CD8-positive, alpha-beta memory T cell (primary cell): ENCODE measurements around the gene CIDEB. TPM values are rescaled to one million over a fixed set of nuclear protein-coding genes. Genes with fewer than 3 reads are reported as not detected.
A peak's percentile ranks its signal among the peaks of the same experiment; 100 is the strongest.

ENCODE experiments used
- CTCF ChIA-PET: fragments of 350-600 bp; sonication (Branson Sonifier 250); formaldehyde crosslinking; loops from one replicate; lab custom pipeline; 2021; ENCODE audit warnings: antibody characterized with exemption; lab: Charles Lee
- POLR2A ChIA-PET: fragments of 350-600 bp; sonication (Branson Sonifier 250); formaldehyde crosslinking; loops from one replicate; lab custom pipeline; 2021; ENCODE audit warnings: antibody characterized with exemption; lab: Charles Lee
- DNase-seq, 5 donors: peaks; one replicate each; pipeline versions ENCODE4 v3.0.0 to v3.0.0-alpha.2; 2020 to 2022; ENCODE audit warnings: mixed read lengths in 1 of 5
- H3K27ac ChIP-seq: one replicate; pipeline ENCODE4 v1.7.0; 2013; ENCODE audit warnings: low read depth, mild to moderate bottlenecking, low read length, moderate library complexity
- H3K27me3 ChIP-seq: 2 replicates; pipeline ENCODE4 v1.7.0; 2013; ENCODE audit warnings: low read length, mild to moderate bottlenecking; ENCODE audit not compliant: insufficient read depth, poor library complexity, severe bottlenecking
- H3K36me3 ChIP-seq: 2 replicates; pipeline ENCODE4 v1.7.0; 2013; ENCODE audit warnings: mild to moderate bottlenecking, low read length, moderate library complexity; ENCODE audit not compliant: insufficient read depth
- H3K4me1 ChIP-seq: 2 replicates; pipeline ENCODE4 v1.7.0; 2013; ENCODE audit warnings: mild to moderate bottlenecking, low read length, moderate library complexity; ENCODE audit not compliant: insufficient read depth
- H3K4me3 ChIP-seq: 2 replicates; pipeline ENCODE4 v1.7.0; 2013; ENCODE audit warnings: mild to moderate bottlenecking, low read length
- H3K9me3 ChIP-seq: 2 replicates; pipeline ENCODE4 v1.7.0; 2013; ENCODE audit warnings: mild to moderate bottlenecking, low read length
- H3K27ac Mint-ChIP-seq, 8 donors: one replicate each; pipeline ENCODE4 v1.8.0; 2020 to 2021; ENCODE audit warnings: mixed read lengths in 8 of 8, mild to moderate bottlenecking in 6 of 8, inconsistent platforms in 3 of 8, moderate library complexity in 3 of 8
- H3K27me3 Mint-ChIP-seq, 2 donors: one replicate each; pipeline ENCODE4 v1.8.0; 2020 to 2021; ENCODE audit warnings: mixed read lengths in 2 of 2, mild to moderate bottlenecking in 1 of 2, moderate library complexity in 1 of 2
- H3K36me3 Mint-ChIP-seq, 3 donors: one replicate each; pipeline ENCODE4 v1.8.0; 2020 to 2021; ENCODE audit warnings: mixed read lengths in 3 of 3, inconsistent platforms in 1 of 3, mild to moderate bottlenecking in 1 of 3
- H3K4me1 Mint-ChIP-seq, 3 donors: one replicate each; pipeline ENCODE4 v1.8.0; 2020 to 2021; ENCODE audit warnings: mixed read lengths in 3 of 3, inconsistent platforms in 1 of 3, mild to moderate bottlenecking in 1 of 3
- H3K4me3 Mint-ChIP-seq, 7 donors: one replicate each; pipeline ENCODE4 v1.8.0; 2020 to 2021; ENCODE audit warnings: mixed read lengths in 7 of 7, mild to moderate bottlenecking in 6 of 7, moderate library complexity in 4 of 7, inconsistent platforms in 2 of 7
- H3K9me3 Mint-ChIP-seq, 5 donors: one replicate each; pipeline ENCODE4 v1.8.0; 2020 to 2022; ENCODE audit warnings: mixed read lengths in 5 of 5, mild to moderate bottlenecking in 3 of 5, moderate library complexity in 2 of 5, inconsistent platforms in 1 of 5
- polyA plus RNA-seq: library from polyadenylated mRNA; unstranded; fragments of 300-500 nt; fragmentation: Illumina TruSeq; gene quantifications from one replicate; pipeline ENCODE4 v1.2.3, GENCODE V29; 2021
- total RNA-seq, 2 experiments: library from RNA; stranded (reverse); gene quantifications; one replicate each; pipeline ENCODE4 v1.2.3, GENCODE V29; 2021

CIDEB gene
- total and polyA plus RNA-seq, 3 experiments from 2014 or later, result 12.4 to 27.5 (median 12.7) TPM

DNA sequence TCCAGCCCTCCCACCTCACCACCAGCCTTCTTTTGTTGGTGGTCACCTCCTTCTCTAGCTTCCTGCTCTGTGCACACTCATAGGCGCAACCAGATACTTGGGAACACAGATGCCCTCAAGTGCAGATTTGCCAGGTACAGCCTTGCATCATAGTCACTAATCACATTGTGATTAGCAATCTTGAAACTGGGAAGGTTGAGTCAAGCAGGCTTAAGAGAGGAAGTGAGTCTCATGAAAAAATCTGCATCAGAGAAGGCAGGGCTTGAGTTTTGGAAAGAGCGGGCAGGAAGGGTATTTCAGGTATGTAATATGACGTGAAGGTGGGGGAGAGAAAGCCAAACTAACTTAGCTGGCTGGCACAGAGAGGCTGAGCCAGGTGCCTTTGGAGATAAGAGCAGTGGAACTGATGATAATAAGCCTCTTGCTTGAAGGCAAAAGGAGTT is 33.7 kb downstream of the CIDEB start:
- Histone ChIP-seq H3K4me3 (no peak overlapping the region), H3K9me3 (no peaks in the 10 kb centered on the region), H3K27me3 (no peaks in the 10 kb centered on the region), H3K36me3 (peaks cover 7% of the 10 kb centered on the region), H3K27ac (no peak overlapping the region), H3K4me1 (peaks cover 37% of the 10 kb centered on the region)
- H3K4me3 Mint-ChIP-seq, result peak overlapping the region in 2 of 7 donors; percentile 8 to 19
- peaks cover 0 to 5% of the 10 kb centered on the region in 2 donors for H3K27me3 Mint-ChIP-seq
- H3K27ac Mint-ChIP-seq, result peak overlapping the region; percentile 18 to 96 (median 70)
- ChIA-PET POLR2A (interaction anchor here (0.5 to 0.6 kb wide), 2 partner anchors 28 to 129 kb away, joined by 3 to 10 read pairs; no protein-coding TSS in a partner anchor), CTCF (interaction anchor here (1.0 to 1.7 kb wide), 2 partner anchors 34 to 59 kb away, joined by 3 to 4 read pairs; partner anchors contain the start of gene CIDEB)
- peaks cover 42 to 58% (median 50%) of the 10 kb centered on the region in 3 donors for H3K4me1 Mint-ChIP-seq
- H3K36me3 Mint-ChIP-seq, result peaks cover 0 to 14% (median 2%) of the 10 kb centered on the region in 3 donors
- peak in 3 of 5 donors; percentile 19 to 49 (median 37) for DNase-seq
- H3K9me3 Mint-ChIP-seq, result no peaks in the 10 kb centered on the region

DNA sequence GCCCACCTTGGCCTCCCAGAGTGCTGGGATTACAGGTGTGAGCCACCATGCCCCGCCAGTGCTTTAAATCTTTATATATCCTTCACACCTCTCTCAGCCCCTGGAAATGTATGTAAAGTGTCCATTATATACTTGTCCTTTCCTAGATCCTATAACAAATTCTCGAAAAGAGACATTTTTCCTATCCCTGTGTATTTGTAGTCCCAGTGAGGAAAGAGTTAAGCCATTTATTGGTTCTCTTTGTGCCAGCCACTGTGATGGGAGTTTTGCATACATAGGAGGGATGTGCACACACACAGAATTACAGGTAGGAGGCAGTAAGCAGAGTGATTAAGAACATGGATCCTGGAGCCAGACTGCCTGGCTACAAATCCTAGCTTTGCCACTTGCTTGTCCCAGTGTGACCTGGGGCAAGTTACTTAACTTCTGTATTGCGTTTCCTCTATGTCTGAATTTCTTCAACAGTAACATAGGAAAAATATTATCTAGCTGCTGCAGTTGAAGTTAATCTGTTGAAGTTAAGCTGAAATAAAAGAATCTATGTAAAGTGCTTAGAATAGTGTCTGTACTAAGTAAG is 34.3 kb downstream of the CIDEB start:
- Mint-ChIP-seq H3K27me3 (peaks cover 0 to 5% of the 10 kb centered on the region in 2 donors), H3K4me1 (peaks cover 38 to 52% (median 44%) of the 10 kb centered on the region in 3 donors), H3K36me3 (peaks cover 0 to 20% (median 2%) of the 10 kb centered on the region in 3 donors), H3K9me3 (no peaks in the 10 kb centered on the region), H3K4me3 (no peak overlapping the region), H3K27ac (peak overlapping the region in 7 of 8 donors; percentile 23 to 99 (median 77))
- peaks cover 9% of the 10 kb centered on the region for H3K36me3 ChIP-seq
- H3K9me3 ChIP-seq, result no peaks in the 10 kb centered on the region
- ChIA-PET POLR2A (interaction anchor here (0.5 to 0.7 kb wide), 3 partner anchors 27 to 129 kb away, joined by 3 to 10 read pairs (median 3); partner anchors contain the start of gene NYNRIN), CTCF (interaction anchor here (1.0 to 1.7 kb wide), 2 partner anchors 34 to 60 kb away, joined by 3 to 4 read pairs; partner anchors contain the start of gene CIDEB)
- no peak overlapping the region for H3K27ac ChIP-seq
- H3K4me3 ChIP-seq, result no peak overlapping the region
- H3K27me3 ChIP-seq, result no peaks in the 10 kb centered on the region
- peaks cover 31% of the 10 kb centered on the region for H3K4me1 ChIP-seq
- peak in 1 of 5 donors; percentile 7 for DNase-seq

DNA sequence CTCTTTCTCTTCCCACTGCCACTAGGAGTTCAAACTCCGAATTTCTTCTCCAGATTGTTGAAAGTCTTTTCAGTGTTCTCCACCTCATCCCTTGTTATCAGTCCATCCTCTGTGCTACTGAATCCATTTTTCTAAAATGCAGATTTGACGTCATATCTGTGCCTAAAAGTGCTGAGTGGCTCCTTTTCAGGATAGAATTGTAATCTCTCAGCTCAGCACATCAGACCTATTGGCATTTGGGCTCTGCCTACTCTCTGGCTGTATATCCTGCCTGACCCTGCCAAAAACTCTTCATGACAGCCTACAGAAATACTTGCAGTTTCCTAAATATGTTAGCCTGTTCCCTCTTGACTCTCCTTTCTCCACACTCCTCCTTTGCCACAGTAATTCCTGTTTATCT is 35.3 kb downstream of the CIDEB start:
- CTCF ChIA-PET, result interaction anchor here (1.1 to 5.4 kb wide), 9 partner anchors 14 to 159 kb away, joined by 3 to 94 read pairs (median 19); partner anchors contain the start of genes CHMP4A, CIDEB, KHNYN and LTB4R
- peaks cover 30% of the 10 kb centered on the region for H3K4me1 ChIP-seq
- Mint-ChIP-seq H3K27me3 (peaks cover 0 to 5% of the 10 kb centered on the region in 2 donors), H3K9me3 (no peaks in the 10 kb centered on the region), H3K4me3 (peak overlapping the region; percentile 36 to 92 (median 42)), H3K36me3 (peaks cover under 1 to 27% (median 2%) of the 10 kb centered on the region in 3 donors), H3K27ac (peak overlapping the region; percentile 92 to 99 (median 97)), H3K4me1 (peaks cover 35 to 48% (median 40%) of the 10 kb centered on the region in 3 donors)
- peak overlapping the region; percentile 26 for H3K4me3 ChIP-seq
- H3K36me3 ChIP-seq, result peaks cover 12% of the 10 kb centered on the region
- no peaks in the 10 kb centered on the region for H3K9me3 ChIP-seq
- POLR2A ChIA-PET, result interaction anchor here (0.9 to 2.8 kb wide), 5 partner anchors 30 to 164 kb away, joined by 3 to 28 read pairs (median 6); partner anchors contain the start of genes CBLN3, KHNYN, MDP1 and TINF2
- peak overlapping the region; percentile 86 for H3K27ac ChIP-seq
- no peaks in the 10 kb centered on the region for H3K27me3 ChIP-seq
- DNase-seq, result no peak

DNA sequence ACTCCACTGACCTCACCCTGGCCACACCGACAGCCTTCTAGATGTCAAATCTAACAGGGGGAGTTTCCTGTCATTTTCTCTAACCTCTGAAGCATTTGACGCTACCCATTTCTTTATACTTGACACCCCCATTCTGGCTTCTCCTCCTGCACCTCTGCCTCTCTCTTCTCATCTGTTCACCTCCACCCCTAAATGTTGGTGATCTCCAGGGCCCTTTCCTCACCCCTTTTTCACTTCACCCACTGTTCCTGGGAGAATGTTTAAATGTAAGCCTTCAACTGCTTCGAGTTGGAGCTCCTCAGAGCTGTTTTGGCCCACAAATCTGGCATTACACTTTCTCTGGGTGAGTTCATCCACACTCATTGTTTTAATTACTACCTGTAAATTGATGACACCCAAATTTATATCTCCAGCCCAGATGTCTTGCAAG is 35.9 kb downstream of the CIDEB start:
- Mint-ChIP-seq H3K9me3 (no peaks in the 10 kb centered on the region), H3K36me3 (peaks cover 6 to 33% (median 6%) of the 10 kb centered on the region in 3 donors), H3K4me3 (peak overlapping the region; percentile 78 to 93 (median 92)), H3K27ac (peak overlapping the region; percentile 92 to 99 (median 97)), H3K27me3 (peaks cover 0 to 5% of the 10 kb centered on the region in 2 donors), H3K4me1 (peaks cover 37 to 44% (median 41%) of the 10 kb centered on the region in 3 donors)
- DNase-seq, result no peak
- ChIA-PET CTCF (interaction anchor here (1.0 to 5.4 kb wide), 13 partner anchors 8 to 159 kb away, joined by 3 to 94 read pairs (median 10); partner anchors contain the start of genes CHMP4A, CIDEB, EMC9 and KHNYN), POLR2A (interaction anchor here (0.9 to 2.8 kb wide), 13 partner anchors 9 to 265 kb away, joined by 3 to 28 read pairs (median 6); partner anchors contain the start of genes CBLN3, CHMP4A, DCAF11 and KHNYN)
- Histone ChIP-seq H3K27me3 (no peaks in the 10 kb centered on the region), H3K36me3 (peaks cover 18% of the 10 kb centered on the region), H3K9me3 (no peaks in the 10 kb centered on the region), H3K27ac (peak overlapping the region; percentile 86), H3K4me3 (peak overlapping the region; percentile 26), H3K4me1 (peaks cover 30% of the 10 kb centered on the region)

DNA sequence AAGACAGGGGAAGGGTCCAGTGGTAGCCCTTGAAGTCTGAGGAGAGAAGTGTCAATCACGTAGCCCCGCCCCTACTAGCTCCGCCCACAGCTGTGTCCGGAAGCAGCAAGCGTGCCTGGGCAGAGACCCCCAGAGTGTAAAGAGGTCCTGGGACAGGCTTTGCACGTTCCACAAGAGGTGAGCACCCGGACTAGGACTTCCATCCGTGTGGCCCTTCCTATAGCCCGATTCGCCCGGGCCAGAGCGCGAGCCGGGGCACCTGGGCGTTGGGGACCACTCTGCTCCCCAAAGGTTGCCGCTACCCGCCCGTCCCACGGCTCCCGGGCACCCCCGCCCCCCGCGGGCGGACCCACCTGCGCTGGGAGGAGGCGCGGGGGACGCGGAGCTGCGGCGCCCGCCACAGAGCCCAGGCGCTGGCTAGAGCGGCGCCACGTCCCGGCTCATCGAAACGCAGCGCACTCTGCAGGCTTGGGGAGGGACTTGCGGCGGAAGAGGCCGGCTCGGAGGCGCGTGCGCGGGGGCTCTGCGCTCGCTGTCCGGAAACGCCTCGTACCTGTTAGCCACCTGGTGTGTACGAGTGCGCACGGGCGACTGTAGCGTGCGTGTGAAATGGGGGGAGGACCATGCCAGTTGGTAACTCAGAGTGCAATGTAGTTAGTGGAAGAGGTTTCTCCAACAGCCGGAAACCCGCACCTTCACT is 36.5 kb downstream of the CIDEB start, which contains the start of gene RABGGTA:
RABGGTA (minus strand) TSS at position 464 of the 700 bp plus-strand sequence. CDS start 482 bp downstream, outside the sequence.
- Histone ChIP-seq H3K9me3 (no peaks in the 10 kb centered on the region), H3K36me3 (peaks cover 19% of the 10 kb centered on the region), H3K27ac (peak within 1 kb of the TSS; percentile 86), H3K27me3 (no peaks in the 10 kb centered on the region), H3K4me1 (peaks cover 30% of the 10 kb centered on the region), H3K4me3 (peak within 1 kb of the TSS; percentile 63)
- DNase-seq, result peak; percentile 87 to 98 (median 96)
- CTCF ChIA-PET, result interaction anchor here (0.7 to 5.4 kb wide), 20 partner anchors 9 to 160 kb away, joined by 3 to 94 read pairs (median 6); partner anchors contain the start of genes CHMP4A, CIDEB, DHRS1 and EMC9
- no peaks in the 10 kb centered on the region for H3K9me3 Mint-ChIP-seq
- peak within 1 kb of the TSS; percentile 96 to 99 (median 98) for H3K27ac Mint-ChIP-seq
- H3K4me3 Mint-ChIP-seq, result peak within 1 kb of the TSS; percentile 88 to 93 (median 92)
- POLR2A ChIA-PET, result interaction anchor here (0.5 to 2.8 kb wide), 15 partner anchors 9 to 264 kb away, joined by 3 to 28 read pairs (median 4); partner anchors contain the start of genes CBLN3, CHMP4A, DCAF11 and KHNYN
- peaks cover 0 to 5% of the 10 kb centered on the region in 2 donors for H3K27me3 Mint-ChIP-seq
- peaks cover 37 to 44% (median 41%) of the 10 kb centered on the region in 3 donors for H3K4me1 Mint-ChIP-seq
- H3K36me3 Mint-ChIP-seq, result peaks cover 7 to 39% (median 9%) of the 10 kb centered on the region in 3 donors

DNA sequence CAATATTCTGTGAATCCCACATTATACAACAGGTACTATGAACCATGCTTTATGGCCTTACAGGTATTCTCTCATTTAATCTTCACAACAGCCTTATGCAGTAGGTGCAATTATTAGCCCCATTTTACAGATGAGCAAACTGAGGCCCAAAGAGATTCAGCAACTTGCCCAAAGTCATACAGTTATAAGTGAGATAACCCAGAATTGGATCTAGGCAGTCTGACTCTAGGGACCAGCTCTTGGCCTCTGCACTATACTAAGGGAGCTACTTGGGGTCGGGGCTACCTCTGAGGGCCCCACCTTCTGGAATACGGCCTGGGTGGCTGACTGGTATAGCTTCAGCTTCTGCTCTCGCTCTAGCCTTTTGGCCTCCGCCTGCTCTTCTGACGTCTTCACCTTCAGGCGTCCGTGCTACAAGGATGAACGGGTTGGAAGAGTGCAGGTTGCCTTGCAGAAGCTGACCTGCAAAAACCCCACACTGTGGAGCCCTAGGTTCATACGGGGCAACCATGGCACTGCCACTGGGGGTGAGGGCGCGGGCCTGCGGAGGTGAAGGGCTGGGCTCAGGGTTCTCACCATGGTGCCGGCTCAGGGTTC is 37.1 kb downstream of the CIDEB start:
- no peaks in the 10 kb centered on the region for H3K9me3 Mint-ChIP-seq
- H3K4me1 Mint-ChIP-seq, result peaks cover 37 to 44% (median 41%) of the 10 kb centered on the region in 3 donors
- H3K36me3 Mint-ChIP-seq, result peaks cover 7 to 46% (median 9%) of the 10 kb centered on the region in 3 donors
- CTCF ChIA-PET, result interaction anchor here (0.7 to 5.4 kb wide), 20 partner anchors 9 to 160 kb away, joined by 3 to 94 read pairs (median 6); partner anchors contain the start of genes CHMP4A, CIDEB, DHRS1 and EMC9
- Histone ChIP-seq H3K9me3 (no peaks in the 10 kb centered on the region), H3K4me3 (peak overlapping the region; percentile 63), H3K4me1 (peaks cover 30% of the 10 kb centered on the region), H3K27ac (peak overlapping the region; percentile 86), H3K27me3 (no peaks in the 10 kb centered on the region), H3K36me3 (peaks cover 20% of the 10 kb centered on the region)
- peak overlapping the region; percentile 88 to 93 (median 92) for H3K4me3 Mint-ChIP-seq
- H3K27ac Mint-ChIP-seq, result peak overlapping the region; percentile 96 to 98 (median 97)
- H3K27me3 Mint-ChIP-seq, result peaks cover 0 to 5% of the 10 kb centered on the region in 2 donors
- no peak for DNase-seq
- POLR2A ChIA-PET, result interaction anchor here (0.5 to 2.8 kb wide), 13 partner anchors 14 to 971 kb away, joined by 3 to 28 read pairs (median 6); partner anchors contain the start of genes CBLN3, CHMP4A, DCAF11 and KHNYN
